Keratinocyte (primary cell): ENCODE measurements around the gene TNS3. TPM values are rescaled to one million over a fixed set of nuclear protein-coding genes. Genes with fewer than 3 reads are reported as not detected.

ENCODE experiments used
- DNase-seq: peaks from one replicate; pipeline ENCODE4 v3.0.0-alpha.2; 2011; ENCODE audit warnings: low read depth, missing footprints, low spot score
- FAIRE-seq: peaks from 2 replicates; lab custom pipeline; 2011; peaks lifted over from hg19 to GRCh38; lab: Jason Lieb, UNC
- H2AFZ ChIP-seq: 2 replicates; pipeline ENCODE4 v1.6.0; 2012; ENCODE audit warnings: low read length, control low read depth, inconsistent platforms; ENCODE audit not compliant: control insufficient read depth
- H3K27ac ChIP-seq: 2 replicates; pipeline ENCODE4 v1.5.1; 2011; ENCODE audit warnings: low read length; ENCODE audit not compliant: control insufficient read depth, insufficient read depth
- H3K27me3 ChIP-seq: 3 replicates; pipeline ENCODE4 v1.6.0; 2011; ENCODE audit warnings: low read length; ENCODE audit not compliant: control insufficient read depth, insufficient read depth; ENCODE audit errors: extremely low read depth
- H3K36me3 ChIP-seq, 2 experiments: 2 replicates in 1 of 2; 3 replicates in 1 of 2; pipeline ENCODE4 v1.5.1; 2011; ENCODE audit warnings: low read length in 2 of 2, mild to moderate bottlenecking in 1 of 2; ENCODE audit not compliant: control insufficient read depth in 2 of 2, insufficient read depth in 2 of 2; ENCODE audit errors: extremely low read depth in 1 of 2
- H3K4me1 ChIP-seq: 3 replicates; pipeline ENCODE4 v1.5.1; 2011; ENCODE audit warnings: low read length; ENCODE audit not compliant: control insufficient read depth, insufficient read depth; ENCODE audit errors: extremely low read depth
- H3K4me2 ChIP-seq: 3 replicates; pipeline ENCODE4 v1.6.0; 2011; ENCODE audit warnings: low read depth, low read length; ENCODE audit not compliant: control insufficient read depth, insufficient read depth; ENCODE audit errors: extremely low read depth
- H3K4me3 ChIP-seq, 3 experiments: fragments of 200-600 bp in 1 of 3; sonication (generic) in 1 of 3; 2 replicates in 2 of 3; 3 replicates in 1 of 3; pipeline ENCODE4 v1.5.1; 2011 to 2016; ENCODE audit warnings: low read length in 3 of 3, mild to moderate bottlenecking in 3 of 3, control low read depth in 2 of 3, inconsistent platforms in 1 of 3, low read depth in 1 of 3, mixed read lengths in 1 of 3, mixed run types in 1 of 3, moderate library complexity in 1 of 3; ENCODE audit not compliant: control insufficient read depth in 2 of 3, insufficient read depth in 2 of 3; ENCODE audit errors: extremely low read depth in 1 of 3
- H3K79me2 ChIP-seq: 2 replicates; pipeline ENCODE4 v1.6.0; 2012; ENCODE audit warnings: low read length; ENCODE audit not compliant: control insufficient read depth, insufficient read depth
- H3K9ac ChIP-seq: 3 replicates; pipeline ENCODE4 v1.6.0; 2011; ENCODE audit warnings: low read length; ENCODE audit not compliant: control insufficient read depth, insufficient read depth; ENCODE audit errors: extremely low read depth
- H3K9me1 ChIP-seq: 3 replicates; pipeline ENCODE4 v1.6.0; 2011; ENCODE audit warnings: low read length; ENCODE audit not compliant: control insufficient read depth, insufficient read depth; ENCODE audit errors: extremely low read depth
- H3K9me3 ChIP-seq: 2 replicates; pipeline ENCODE4 v1.5.1; 2012; ENCODE audit warnings: low read depth, low read length; ENCODE audit not compliant: control insufficient read depth
- H4K20me1 ChIP-seq: 3 replicates; pipeline ENCODE4 v1.6.0; 2011; ENCODE audit warnings: low read length; ENCODE audit not compliant: control insufficient read depth, insufficient read depth; ENCODE audit errors: extremely low read depth
- EZH2 ChIP-seq: IDR thresholded peaks from one replicate; pipeline ENCODE4 v1.6.1; 2012; ENCODE audit warnings: inconsistent platforms, mild to moderate bottlenecking, low read length, moderate library complexity
- dilution Hi-C: fragments of 300-500 bp; cut with MboI; formaldehyde crosslinking; loops from one replicate; pipeline ENCODE4 v1.7.0; 2020; ENCODE audit warnings: low sequenced_read_pairs; ENCODE audit not compliant: extremely low pct_ligation_motif_present
- polyA plus RNA-seq, 5 experiments: library from polyadenylated mRNA; depleted of rRNA in 3 of 5; stranded (reverse) in 3 of 5; stranded (forward) in 1 of 5; unstranded in 1 of 5; fragments of >200 nt; gene quantifications; 1 replicate in 1 of 5; 2 replicates in 3 of 5; 3 replicates in 1 of 5; pipeline versions ENCODE4 v1.2.1 to v1.2.3, GENCODE V29; 2011 to 2012; ENCODE audit warnings: missing spikeins in 2 of 5, low read depth in 1 of 5, low replicate concordance in 1 of 5
- TF ChIP-seq, protein P1 (sequence below), 3 experiments: IDR thresholded peaks in 1 of 3; conservative IDR thresholded peaks in 1 of 3; optimal IDR thresholded peaks in 1 of 3; 2 replicates in 2 of 3; 3 replicates in 1 of 3; pipeline versions ENCODE3 to v1.5.1; 2011; ENCODE audit warnings: low read length in 3 of 3, mild to moderate bottlenecking in 3 of 3, moderate library complexity in 2 of 3, control low read depth in 1 of 3, inconsistent platforms in 1 of 3; ENCODE audit not compliant: insufficient read depth in 2 of 3; ENCODE audit errors: extremely low read depth in 1 of 3

Gene TNS3
- polyA plus RNA-seq, 1 donor (not counting 4 experiments of a cell fraction or from before 2014, with no cell fraction given) = 3.9 TPM

DNA sequence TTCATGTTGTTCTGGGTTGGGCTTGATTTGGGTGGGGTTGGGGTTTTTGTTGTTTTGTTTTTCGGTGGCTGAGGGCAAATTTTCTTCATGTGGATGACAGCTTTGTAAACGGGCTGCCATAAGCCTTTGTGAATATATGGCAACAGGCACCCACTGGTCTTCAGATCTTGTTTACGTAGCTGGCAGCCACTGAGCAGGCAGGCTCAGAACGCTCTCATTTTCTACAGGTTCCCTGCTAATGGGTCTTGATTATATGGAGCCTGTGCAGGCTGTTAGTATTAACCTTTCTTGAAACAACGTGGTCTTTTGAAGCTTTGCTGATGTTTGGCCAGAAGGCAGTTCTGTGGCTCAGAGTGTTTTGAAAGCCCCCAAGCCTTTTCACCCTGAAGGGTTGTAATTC, 199.7 kb downstream of the TNS3 start:
- peaks cover 9% of the 10 kb centered on the region for H3K27me3 ChIP-seq
- H3K4me3 ChIP-seq = no peak overlapping the region
- peaks cover 26% of the 10 kb centered on the region for H3K4me1 ChIP-seq
- H4K20me1 ChIP-seq = no peaks in the 10 kb centered on the region
- no peak overlapping the region for H3K27ac ChIP-seq
- no peak overlapping the region for H2AFZ ChIP-seq
- H3K4me2 ChIP-seq = no peak overlapping the region
- no peak for DNase-seq
- H3K9ac ChIP-seq = no peak overlapping the region
- TF ChIP-seq, protein P1, sequence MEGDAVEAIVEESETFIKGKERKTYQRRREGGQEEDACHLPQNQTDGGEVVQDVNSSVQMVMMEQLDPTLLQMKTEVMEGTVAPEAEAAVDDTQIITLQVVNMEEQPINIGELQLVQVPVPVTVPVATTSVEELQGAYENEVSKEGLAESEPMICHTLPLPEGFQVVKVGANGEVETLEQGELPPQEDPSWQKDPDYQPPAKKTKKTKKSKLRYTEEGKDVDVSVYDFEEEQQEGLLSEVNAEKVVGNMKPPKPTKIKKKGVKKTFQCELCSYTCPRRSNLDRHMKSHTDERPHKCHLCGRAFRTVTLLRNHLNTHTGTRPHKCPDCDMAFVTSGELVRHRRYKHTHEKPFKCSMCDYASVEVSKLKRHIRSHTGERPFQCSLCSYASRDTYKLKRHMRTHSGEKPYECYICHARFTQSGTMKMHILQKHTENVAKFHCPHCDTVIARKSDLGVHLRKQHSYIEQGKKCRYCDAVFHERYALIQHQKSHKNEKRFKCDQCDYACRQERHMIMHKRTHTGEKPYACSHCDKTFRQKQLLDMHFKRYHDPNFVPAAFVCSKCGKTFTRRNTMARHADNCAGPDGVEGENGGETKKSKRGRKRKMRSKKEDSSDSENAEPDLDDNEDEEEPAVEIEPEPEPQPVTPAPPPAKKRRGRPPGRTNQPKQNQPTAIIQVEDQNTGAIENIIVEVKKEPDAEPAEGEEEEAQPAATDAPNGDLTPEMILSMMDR (optimal IDR thresholded peaks at IDR 0.05 in 1 of 3, IDR thresholded peaks at IDR 0.05 in 1 of 3, conservative IDR thresholded peaks at IDR 0.05 in 1 of 3; ENCODE audit: extremely low read depth in 1 of 3, insufficient read depth in 2 of 3, low read length in 3 of 3) = no peak
- no peak for TF ChIP-seq EZH2
- no peaks in the 10 kb centered on the region for H3K9me1 ChIP-seq
- H3K9me3 ChIP-seq = no peaks in the 10 kb centered on the region
- dilution Hi-C loops = no loop called here
- H3K79me2 ChIP-seq = no peaks in the 10 kb centered on the region
- H3K36me3 ChIP-seq = no peaks in the 10 kb centered on the region
- no peak for FAIRE-seq

DNA sequence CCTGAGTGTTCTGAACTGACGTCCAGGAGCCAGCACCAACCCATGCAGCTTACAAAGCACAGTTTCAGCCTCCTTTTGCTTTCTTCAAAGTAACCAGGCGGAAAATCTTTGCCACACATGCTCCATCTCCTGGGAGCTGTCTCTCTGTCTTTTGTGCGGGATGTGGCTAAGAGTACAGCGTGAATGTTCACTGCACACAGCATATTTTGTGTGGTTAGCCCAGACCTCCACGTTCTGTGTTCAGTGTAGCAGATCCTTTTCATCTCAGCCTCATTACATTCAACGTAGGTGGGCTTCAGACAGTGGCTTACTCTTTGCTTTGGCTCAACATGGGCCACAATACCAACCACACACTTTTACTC, 200.8 kb downstream of the TNS3 start:
- H3K27me3 ChIP-seq = peaks cover 17% of the 10 kb centered on the region
- no peak overlapping the region for H3K9ac ChIP-seq
- no peaks in the 10 kb centered on the region for H3K9me3 ChIP-seq
- no peak overlapping the region for H3K27ac ChIP-seq
- H3K9me1 ChIP-seq = no peaks in the 10 kb centered on the region
- TF ChIP-seq EZH2 = no peak
- TF ChIP-seq, protein P1 (optimal IDR thresholded peaks at IDR 0.05 in 1 of 3, IDR thresholded peaks at IDR 0.05 in 1 of 3, conservative IDR thresholded peaks at IDR 0.05 in 1 of 3; ENCODE audit: extremely low read depth in 1 of 3, insufficient read depth in 2 of 3, low read length in 3 of 3) = no peak
- dilution Hi-C loops = no loop called here
- DNase-seq (no peak), FAIRE-seq (no peak)
- H2AFZ ChIP-seq = no peak overlapping the region
- no peaks in the 10 kb centered on the region for H3K36me3 ChIP-seq
- H4K20me1 ChIP-seq = no peaks in the 10 kb centered on the region
- no peak overlapping the region for H3K4me3 ChIP-seq
- H3K4me1 ChIP-seq = peaks cover 26% of the 10 kb centered on the region
- peak overlapping the region; percentile 72 for H3K4me2 ChIP-seq
- no peaks in the 10 kb centered on the region for H3K79me2 ChIP-seq
